NCI-H2029 (cell line): Measurements from ENCODE around the gene STXBP5.

ENCODE experiments used
- DNase-seq: peaks from one replicate; lab custom pipeline; 2025; lab: John Stamatoyannopoulos, UW

STXBP5 gene

DNA sequence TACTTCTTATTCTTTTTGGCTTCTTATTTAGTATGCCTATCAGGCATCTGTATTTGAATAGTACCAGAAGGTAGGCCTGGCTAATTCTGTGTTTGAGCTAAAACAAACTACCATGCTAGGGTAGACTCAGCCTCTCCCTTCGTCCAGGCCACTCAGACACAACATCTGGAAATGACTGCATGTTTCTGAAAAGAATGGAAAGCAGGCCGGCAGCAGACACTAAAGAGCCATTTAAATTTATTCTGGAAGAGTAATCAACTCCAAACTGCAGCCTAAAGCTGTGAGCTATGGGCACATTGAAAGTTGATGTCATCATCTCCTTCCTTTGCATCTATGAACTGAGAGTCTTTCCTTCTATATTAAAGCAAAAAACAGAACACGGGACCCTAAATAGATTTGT lies 233.4 kb downstream of the STXBP5 start:
- no peak for DNase-seq

DNA sequence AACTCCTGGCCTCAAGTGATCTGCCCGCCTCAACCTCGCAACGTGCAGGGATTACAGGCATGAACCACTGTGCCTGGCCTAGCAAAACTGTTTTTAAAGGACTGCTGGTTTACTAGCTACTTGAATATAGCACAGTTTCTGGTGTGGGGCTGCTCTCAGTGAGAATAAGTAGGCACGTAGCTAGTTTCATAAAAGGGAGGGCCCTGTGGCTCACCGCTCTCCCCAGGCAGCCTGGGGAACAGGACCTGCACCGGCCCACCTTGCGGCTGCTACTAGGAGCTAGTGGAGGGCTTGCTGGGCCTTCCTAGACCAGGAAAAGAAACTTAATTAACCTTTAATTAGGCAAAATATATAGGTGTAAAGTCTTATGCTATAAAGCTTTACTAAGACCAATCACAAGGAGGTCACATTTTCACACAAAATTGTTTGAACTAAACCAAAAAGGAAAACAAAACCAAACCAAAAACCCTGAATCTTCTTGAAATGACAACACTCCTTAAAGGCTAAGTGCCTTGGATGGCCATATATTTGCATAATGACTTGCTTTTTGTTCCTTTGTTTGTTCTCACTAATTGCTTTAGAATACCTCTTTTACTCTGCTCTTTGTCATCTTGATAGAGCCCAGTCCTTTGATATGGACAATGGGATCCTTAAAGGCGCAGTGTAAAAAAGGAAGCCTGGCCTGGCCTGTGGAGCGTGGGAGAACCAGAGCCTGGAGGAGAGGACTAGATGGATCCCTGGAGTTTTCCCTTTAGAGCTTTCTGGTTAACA lies 234.7 kb downstream of the STXBP5 start:
- no peak for DNase-seq
